GM23338 (cell line): ENCODE measurements around the gene RASGRP3.

Source experiments
- CREB1 ChIP-seq: fragments of 250-450 bp; sonication (Bioruptor Pico); IDR thresholded peaks from 2 replicates; pipeline ENCODE4 v1.5.0; 2020; ENCODE audit warnings: low read depth, mild to moderate bottlenecking, moderate library complexity
- EZH2 ChIP-seq: fragments of 200-600 bp; sonication (generic); IDR thresholded peaks from one replicate; pipeline ENCODE4 v1.8.0; 2017; ENCODE audit warnings: antibody characterized with exemption, mild to moderate bottlenecking, low read depth; ENCODE audit not compliant: unreplicated experiment
- POLR2AphosphoS5 ChIP-seq: IDR thresholded peaks from 2 replicates; pipeline ENCODE4 v1.6.1; 2016; ENCODE audit warnings: antibody characterized with exemption, low read depth
- TF ChIP-seq, protein P1 (sequence below), 2 experiments: fragments of 200-600 bp in 1 of 2; sonication (generic) in 1 of 2; conservative IDR thresholded peaks; 2 replicates each; pipeline versions ENCODE4 v1.5.1 to v1.6.1; 2016 to 2017; ENCODE audit warnings: antibody characterized with exemption in 2 of 2, low read depth in 2 of 2, mild to moderate bottlenecking in 2 of 2, moderate library complexity in 1 of 2

DNA sequence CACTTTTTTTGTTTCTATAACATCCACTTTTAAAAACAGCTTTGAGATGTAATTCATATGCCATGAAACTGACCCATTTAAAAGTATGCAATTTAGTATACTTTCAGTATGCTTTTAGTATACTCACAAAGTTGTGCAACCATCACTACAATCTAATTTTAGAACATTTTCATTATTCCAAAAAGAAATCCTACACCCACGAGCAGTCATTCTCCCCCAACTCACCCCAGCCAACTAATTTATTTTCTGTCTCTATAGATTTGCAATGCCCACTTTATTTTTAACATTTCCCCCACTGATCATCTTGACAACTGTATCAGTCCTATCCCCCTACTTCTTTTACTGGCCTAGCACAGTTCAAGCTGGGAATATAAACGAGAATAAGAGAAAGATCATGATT is 83.6 kb downstream of the RASGRP3 start:
- TF ChIP-seq, protein P1, sequence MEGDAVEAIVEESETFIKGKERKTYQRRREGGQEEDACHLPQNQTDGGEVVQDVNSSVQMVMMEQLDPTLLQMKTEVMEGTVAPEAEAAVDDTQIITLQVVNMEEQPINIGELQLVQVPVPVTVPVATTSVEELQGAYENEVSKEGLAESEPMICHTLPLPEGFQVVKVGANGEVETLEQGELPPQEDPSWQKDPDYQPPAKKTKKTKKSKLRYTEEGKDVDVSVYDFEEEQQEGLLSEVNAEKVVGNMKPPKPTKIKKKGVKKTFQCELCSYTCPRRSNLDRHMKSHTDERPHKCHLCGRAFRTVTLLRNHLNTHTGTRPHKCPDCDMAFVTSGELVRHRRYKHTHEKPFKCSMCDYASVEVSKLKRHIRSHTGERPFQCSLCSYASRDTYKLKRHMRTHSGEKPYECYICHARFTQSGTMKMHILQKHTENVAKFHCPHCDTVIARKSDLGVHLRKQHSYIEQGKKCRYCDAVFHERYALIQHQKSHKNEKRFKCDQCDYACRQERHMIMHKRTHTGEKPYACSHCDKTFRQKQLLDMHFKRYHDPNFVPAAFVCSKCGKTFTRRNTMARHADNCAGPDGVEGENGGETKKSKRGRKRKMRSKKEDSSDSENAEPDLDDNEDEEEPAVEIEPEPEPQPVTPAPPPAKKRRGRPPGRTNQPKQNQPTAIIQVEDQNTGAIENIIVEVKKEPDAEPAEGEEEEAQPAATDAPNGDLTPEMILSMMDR (conservative IDR thresholded peaks at IDR 0.05; ENCODE audit: low read depth in 2 of 2): no peak
- TF ChIP-seq POLR2AphosphoS5 (no peak), CREB1 (no peak), EZH2 (no peak)
